ENCODE measurements around the gene COQ4.

Gene COQ4

GRCh38 chr9:128383007-128383753 is 60.5 kb downstream of the COQ4 start:
- DNase-seq: peak; percentile 15
